Melanocyte of skin (primary cell): ENCODE data around the gene MRPL32. TPM values are rescaled to one million over a fixed set of nuclear protein-coding genes. Genes with fewer than 3 reads are reported as not detected.

Experiments used
- total RNA-seq, 2 donors: library from RNA; depleted of rRNA; stranded (reverse); fragments of >200 nt; gene quantifications; 2 replicates each; pipeline ENCODE4 v1.2.3, GENCODE V29; 2012

Gene MRPL32
- total RNA-seq = 10 to 100 TPM; 45.1 to 68.3 TPM

DNA sequence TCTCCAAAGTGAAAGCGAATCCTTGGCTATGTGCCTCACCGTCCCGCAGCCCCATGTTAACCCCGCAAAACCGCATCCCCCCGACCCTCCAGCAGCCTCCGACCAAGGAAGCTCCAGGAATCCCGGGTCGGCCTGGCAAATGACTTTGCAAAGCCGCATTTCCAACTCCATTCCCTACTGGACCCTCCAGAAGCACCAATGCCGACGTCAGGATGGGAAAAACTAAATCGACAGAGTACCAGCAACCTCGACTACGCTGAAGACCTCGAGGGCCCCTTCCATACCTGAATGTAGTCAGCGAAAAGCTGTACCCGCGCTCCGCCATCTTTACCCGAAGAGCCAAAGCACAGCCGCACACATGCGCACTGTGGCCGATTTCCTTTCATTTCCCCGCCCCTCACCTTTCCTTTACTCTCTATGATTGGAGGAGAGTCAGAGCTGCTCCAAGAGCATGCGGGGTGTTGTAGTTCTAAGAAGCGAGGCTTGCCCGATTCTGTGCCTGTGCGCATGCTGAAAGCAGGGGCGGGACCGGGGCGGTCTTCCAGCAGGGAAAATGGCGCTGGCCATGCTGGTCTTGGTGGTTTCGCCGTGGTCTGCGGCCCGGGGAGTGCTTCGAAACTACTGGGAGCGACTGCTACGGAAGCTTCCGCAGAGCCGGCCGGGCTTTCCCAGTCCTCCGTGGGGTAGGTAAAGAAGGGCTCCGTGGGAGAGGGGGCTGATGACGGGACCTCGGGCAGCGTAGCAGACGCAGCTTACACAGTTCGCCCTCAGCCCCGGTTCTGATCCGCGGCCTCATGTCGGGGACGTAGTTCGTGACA lies at the start of gene MRPL32, which contains the start of gene PSMA2:
Gene MRPL32 (plus strand): TSS at position 543 of the 818 bp plus-strand sequence. CDS start 11 bp downstream, at position 554.
Gene PSMA2 (minus strand): TSS at position 341 of the 818 bp plus-strand sequence. CDS start 16 bp downstream, at position 325.

DNA sequence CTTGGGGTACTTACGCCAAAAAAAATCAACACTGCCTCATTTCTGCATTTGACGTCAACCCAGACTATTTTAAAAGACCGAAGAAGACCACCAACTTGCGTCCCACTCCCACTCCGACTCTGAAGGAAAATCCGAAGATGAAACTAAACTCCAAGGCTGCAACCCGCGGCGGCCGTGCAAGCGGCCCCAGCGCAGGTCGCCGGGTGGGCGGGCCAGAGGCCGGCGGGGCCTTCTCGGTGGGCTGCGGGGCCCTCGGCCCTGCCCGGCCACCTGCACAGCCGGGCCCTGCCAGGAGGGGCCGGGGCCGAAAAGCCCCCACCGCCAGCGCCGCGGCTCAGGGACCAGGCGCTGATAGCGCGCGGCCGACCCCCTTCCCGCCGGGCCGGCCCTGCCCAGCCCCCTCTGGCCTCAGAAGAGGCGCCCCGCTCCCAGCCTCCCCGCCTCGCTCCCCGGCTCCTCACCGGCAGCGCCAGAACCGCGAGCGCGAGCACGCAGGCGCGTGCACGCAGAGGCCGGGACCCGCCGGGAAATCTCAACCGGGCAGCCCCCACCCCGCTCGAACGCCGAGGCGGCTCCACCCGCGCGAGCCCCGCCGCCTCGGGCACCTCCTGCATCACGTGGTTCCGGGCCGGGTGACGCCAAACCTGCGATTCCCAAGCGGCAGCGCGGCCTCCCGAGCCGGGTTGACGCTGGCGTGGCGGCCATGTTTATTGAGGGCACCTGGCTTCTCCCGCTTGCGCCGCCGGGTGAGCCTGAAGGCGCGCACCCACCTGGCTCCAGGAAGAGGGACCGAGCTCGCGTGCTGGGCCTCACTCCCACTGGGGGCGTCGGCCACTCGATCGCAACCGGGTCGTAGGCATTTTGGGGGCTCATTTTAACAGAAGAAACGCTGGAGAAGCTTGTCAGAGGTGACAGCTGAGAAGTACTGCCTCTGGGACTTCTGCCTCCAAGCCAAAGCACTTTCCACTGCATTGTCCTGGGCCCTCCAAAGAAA lies 20.4 kb upstream of the MRPL32 start, which contains the start of gene C7orf25:
Gene C7orf25 (minus strand): TSS at position 617 of the 994 bp plus-strand sequence. CDS start 1,170 bp downstream, outside the sequence.

Other genes starting within 250 kb of the MRPL32 start
- 1 to 10 TPM; 5.3 to 9.6 TPM for gene C7orf25, start 20.3 kb upstream of the MRPL32 start, total RNA-seq
- gene PSMA2, start 202 bp upstream of the MRPL32 start, total RNA-seq = 10 to 100 TPM; 47.5 to 95.9 TPM
- not detected for gene HECW1, start 180.3 kb downstream of the MRPL32 start, total RNA-seq